IMR-90 (cell line): ENCODE measurements around the gene PCDHA1. TPM values are rescaled to one million over a fixed set of nuclear protein-coding genes. Genes with fewer than 3 reads are reported as not detected.
"Not testable (repeated sequence)": the region's sequence is repeated elsewhere in the genome, so short reads cannot be mapped to it uniquely, and the experiment has no call there.

Experiments
- ATAC-seq: fragments of 200-7000 bp; cut with Tn5 transposase; 2 replicates; pipeline ENCODE4 v1.9.1; 2020; ENCODE audit warnings: low read depth, mild to moderate bottlenecking, moderate library complexity
- BruUV-seq: library from RNA; stranded (reverse); fragments of 400-500 nt; replicated peaks from 2 replicates; lab custom pipeline; 2021; lab: Mats Ljungman, UMichigan
- CTCF ChIA-PET: fragments of 300-600 bp; formaldehyde crosslinking; extraction: SDS; loops from one replicate; lab custom pipeline; 2021; ENCODE audit warnings: antibody characterized with exemption; lab: Yijun Ruan, JAX
- POLR2A ChIA-PET: fragments of 300-600 bp; sonication (Branson Sonifier 250); formaldehyde crosslinking; loops from one replicate; lab custom pipeline; 2022; ENCODE audit warnings: antibody characterized with exemption; ENCODE audit not compliant: unreplicated experiment; lab: Charles Lee
- DNase-seq: peaks from one replicate; pipeline ENCODE4 v3.0.0; 2013
- H2AFZ ChIP-seq: replicated peaks from 2 replicates; pipeline ENCODE3; 2013; ENCODE audit warnings: low read length, mild to moderate bottlenecking; ENCODE audit not compliant: poor library complexity
- H2AK5ac ChIP-seq: 2 replicates; pipeline ENCODE4 v1.6.1; 2013; ENCODE audit warnings: low read depth, low read length, inconsistent platforms
- H2AK9ac ChIP-seq: replicated peaks from 2 replicates; pipeline ENCODE3; 2013; ENCODE audit warnings: mild to moderate bottlenecking, low read depth, low read length, moderate library complexity; ENCODE audit not compliant: poor library complexity
- H2BK120ac ChIP-seq: 2 replicates; pipeline ENCODE4 v1.6.1; 2013; ENCODE audit warnings: low read depth, low read length, inconsistent platforms
- H2BK15ac ChIP-seq: 3 replicates; pipeline ENCODE4 v1.6.1; 2013; ENCODE audit warnings: low read depth, low read length, inconsistent platforms
- H2BK20ac ChIP-seq: 2 replicates; pipeline ENCODE4 v1.6.1; 2013; ENCODE audit warnings: low read depth, mild to moderate bottlenecking, inconsistent platforms, low read length, moderate library complexity
- H2BK5ac ChIP-seq: 2 replicates; pipeline ENCODE4 v1.6.1; 2013; ENCODE audit warnings: mild to moderate bottlenecking, low read depth, low read length, inconsistent platforms; ENCODE audit not compliant: poor library complexity, severe bottlenecking
- H3K14ac ChIP-seq: replicated peaks from 2 replicates; pipeline ENCODE4 v1.6.1; 2013; ENCODE audit warnings: low read depth, low read length, inconsistent platforms
- H3K18ac ChIP-seq: 2 replicates; pipeline ENCODE4 v1.6.1; 2013; ENCODE audit warnings: low read depth, low read length, control low read depth
- H3K23ac ChIP-seq: 2 replicates; pipeline ENCODE4 v1.6.1; 2013; ENCODE audit warnings: low read depth, low read length, inconsistent platforms
- H3K27ac ChIP-seq: 2 replicates; pipeline ENCODE4 v1.5.1; 2013; ENCODE audit warnings: mild to moderate bottlenecking, control low read depth, low read length; ENCODE audit not compliant: insufficient read depth
- H3K27me3 ChIP-seq: 2 replicates; pipeline ENCODE4 v1.6.1; 2013; ENCODE audit warnings: low read length; ENCODE audit not compliant: control insufficient read depth, insufficient read depth
- H3K36me3 ChIP-seq: 2 replicates; pipeline ENCODE4 v1.6.1; 2013; ENCODE audit warnings: low read length, mixed read lengths; ENCODE audit not compliant: control insufficient read depth, insufficient read depth
- H3K4ac ChIP-seq: 2 replicates; pipeline ENCODE4 v1.6.1; 2013; ENCODE audit warnings: low read depth, low read length, inconsistent platforms
- H3K4me1 ChIP-seq: 2 replicates; pipeline ENCODE4 v1.6.1; 2013; ENCODE audit warnings: low read length, mixed read lengths; ENCODE audit not compliant: control insufficient read depth, insufficient read depth
- H3K4me2 ChIP-seq: 2 replicates; pipeline ENCODE4 v1.6.1; 2013; ENCODE audit warnings: low read depth, mild to moderate bottlenecking, control low read depth, low read length, moderate library complexity
- H3K4me3 ChIP-seq: 2 replicates; pipeline ENCODE4 v1.5.1; 2013; ENCODE audit warnings: low read depth, mild to moderate bottlenecking, control low read depth, low read length, moderate library complexity; ENCODE audit not compliant: insufficient read depth
- H3K56ac ChIP-seq: 2 replicates; pipeline ENCODE4 v1.6.1; 2013; ENCODE audit warnings: low read length, inconsistent platforms; ENCODE audit not compliant: insufficient read depth; ENCODE audit errors: extremely low read depth
- H3K79me1 ChIP-seq, 2 experiments: 2 replicates each; pipeline ENCODE4 v1.6.1; 2013; ENCODE audit warnings: low read length in 2 of 2, inconsistent platforms in 1 of 2, low read depth in 1 of 2
- H3K9ac ChIP-seq: 2 replicates; pipeline ENCODE4 v1.6.1; 2013; ENCODE audit warnings: low read depth, low read length, control low read depth
- H3K9me1 ChIP-seq: 2 replicates; pipeline ENCODE4 v1.6.1; 2013; ENCODE audit warnings: low read length, inconsistent platforms; ENCODE audit not compliant: insufficient read depth
- H3K9me3 ChIP-seq: 2 replicates; pipeline ENCODE4 v1.6.1; 2013; ENCODE audit warnings: low read length; ENCODE audit not compliant: control insufficient read depth, insufficient read depth
- H4K20me1 ChIP-seq: 2 replicates; pipeline ENCODE4 v1.6.1; 2013; ENCODE audit warnings: low read length, inconsistent platforms; ENCODE audit not compliant: insufficient read depth
- H4K5ac ChIP-seq: 2 replicates; pipeline ENCODE4 v1.6.1; 2013; ENCODE audit warnings: mild to moderate bottlenecking, low read depth, low read length, control low read depth
- H4K8ac ChIP-seq, 2 experiments: 2 replicates each; pipeline ENCODE4 v1.6.1; 2013; ENCODE audit warnings: low read depth in 2 of 2, low read length in 2 of 2, control low read depth in 1 of 2, inconsistent platforms in 1 of 2
- H4K91ac ChIP-seq: 2 replicates; pipeline ENCODE4 v1.6.1; 2013; ENCODE audit warnings: low read depth, low read length, inconsistent platforms; ENCODE audit not compliant: insufficient read depth
- CTCF ChIP-seq: conservative IDR thresholded peaks from 2 replicates; pipeline ENCODE4 v1.5.1; 2012; ENCODE audit warnings: mild to moderate bottlenecking, low read depth, low read length, improper control_type of control experiment
- MXI1 ChIP-seq: IDR thresholded peaks from 2 replicates; pipeline ENCODE4 v1.6.1; 2012; ENCODE audit warnings: low read depth, mild to moderate bottlenecking, low read length, moderate library complexity, borderline replicate concordance
- WGBS, 2 experiments: methylation state at CpG; one replicate each; pipeline versions ENCODE4 v1.1.5 to v1.1.7; 2013; ENCODE audit warnings: missing lambda C conversion rate in 2 of 2; ENCODE audit not compliant: insufficient read length in 1 of 2; ENCODE audit errors: extremely low coverage in 2 of 2; 5-methylcytosine and 5-hydroxymethylcytosine counted together
- dilution Hi-C: fragments of 300-500 bp; cut with HindIII; formaldehyde crosslinking; loops from one replicate; pipeline ENCODE4 v1.14.3; 2018; ENCODE audit warnings: low sequenced_read_pairs; ENCODE audit not compliant: unreplicated experiment
- in situ Hi-C: fragments of 300-500 bp; cut with MboI; formaldehyde crosslinking; loops from 3 replicates; pipeline ENCODE4 v1.14.3; 2019; ENCODE audit warnings: low sequenced_read_pairs, inconsistent platforms, mixed read lengths
- intact Hi-C: fragments of 100-400 bp; cut with micrococcal nuclease; formaldehyde crosslinking; loops from 2 replicates; pipeline ENCODE4 v1.10.0; 2022
- polyA plus RNA-seq, 3 experiments: library from polyadenylated mRNA; depleted of rRNA; stranded (reverse); fragments of >200 nt; gene quantifications; 2 replicates each; pipeline ENCODE4 v1.2.3, GENCODE V29; 2012; ENCODE audit warnings: low replicate concordance in 1 of 3
- total RNA-seq: library from RNA; depleted of rRNA; stranded (reverse); fragments of >200 nt; gene quantifications from 2 replicates; pipeline ENCODE4 v1.2.3, GENCODE V29; 2012

Gene PCDHA1
- total and polyA plus RNA-seq, 2 of the 4 experiments (the other 2 are of a cell fraction), result under 0.01 to 0.05 TPM

- BruUV-seq, result no TSS peak
- no peak overlapping the region for H2AFZ ChIP-seq
- no CpG with 5 or more reads among the region's 15 CpGs for WGBS, 2 experiments
- ATAC-seq (no peak), DNase-seq (no peak)
- H4K5ac ChIP-seq, result no peak overlapping the region
- ChIA-PET CTCF (no interaction called here), POLR2A (no interaction called here)
- in situ Hi-C loops (no loop called here), intact Hi-C loops (no loop called here), dilution Hi-C loops (no loop called here)
- no peaks in the 10 kb centered on the region for H3K36me3 ChIP-seq
- no peak overlapping the region for H2BK20ac ChIP-seq
- H3K27me3 ChIP-seq, result no peaks in the 10 kb centered on the region
- H2AK5ac ChIP-seq, result no peak overlapping the region
- no peak overlapping the region for H3K4me2 ChIP-seq
- no peak overlapping the region for H2AK9ac ChIP-seq
- H3K9me3 ChIP-seq, result peaks cover 14% of the 10 kb centered on the region
- H2BK120ac ChIP-seq, result no peak overlapping the region
- no peak overlapping the region for H3K56ac ChIP-seq
- no peak overlapping the region for H3K4ac ChIP-seq
- H4K8ac ChIP-seq, result no peak overlapping the region
- no peak overlapping the region for H3K27ac ChIP-seq
- no peak overlapping the region for H4K91ac ChIP-seq
- H3K4me3 ChIP-seq, result no peak overlapping the region
- H3K23ac ChIP-seq, result no peak overlapping the region
- no peak overlapping the region for H2BK15ac ChIP-seq
- TF ChIP-seq CTCF, result 0 out of 2 replicates have a peak, but pooled peaks have one; percentile 7
- no peak for TF ChIP-seq MXI1
- H3K9me1 ChIP-seq, result no peaks in the 10 kb centered on the region
- no peak overlapping the region for H3K9ac ChIP-seq
- H3K4me1 ChIP-seq, result no peaks in the 10 kb centered on the region
- no peak overlapping the region for H3K18ac ChIP-seq
- H4K20me1 ChIP-seq, result no peaks in the 10 kb centered on the region
- H3K79me1 ChIP-seq, result no peaks in the 10 kb centered on the region
- no peak overlapping the region for H3K14ac ChIP-seq
- no peak overlapping the region for H2BK5ac ChIP-seq
These were observed 9.3 kb downstream of the PCDHA1 start for GRCh38 chr5:140795259-140795641.

- H2BK120ac ChIP-seq, H2BK5ac ChIP-seq, H4K8ac ChIP-seq, H2BK15ac ChIP-seq, H3K4me1 ChIP-seq, H4K5ac ChIP-seq, H4K91ac ChIP-seq, ATAC-seq, POLR2A ChIA-PET, H3K4me2 ChIP-seq, H3K79me1 ChIP-seq, H3K27me3 ChIP-seq, intact Hi-C loops, H2AFZ ChIP-seq, H3K56ac ChIP-seq, H2BK20ac ChIP-seq, H3K23ac ChIP-seq, DNase-seq, H3K9ac ChIP-seq, CTCF ChIA-PET, H3K36me3 ChIP-seq, BruUV-seq, in situ Hi-C loops, H2AK5ac ChIP-seq, H3K18ac ChIP-seq, H3K9me1 ChIP-seq, dilution Hi-C loops, H3K4me3 ChIP-seq, H3K27ac ChIP-seq, H3K4ac ChIP-seq, H2AK9ac ChIP-seq, H4K20me1 ChIP-seq, H3K14ac ChIP-seq: not testable (repeated sequence)
- WGBS, 2 experiments, result 66% methylated on average over 52 of the region's 72 CpGs; no CpG with 5 or more reads in 1 of the 2 experiments
- peaks cover 16% of the 10 kb centered on the region for H3K9me3 ChIP-seq
These were observed 10.3 kb downstream of the PCDHA1 start for GRCh38 chr5:140796072-140796717.
